HCT116 (cell line): ENCODE results near the gene ZSCAN9. TPM values are rescaled to one million over a fixed set of nuclear protein-coding genes. Genes with fewer than 3 reads are reported as not detected.

Source experiments
- ATAC-seq: fragments of 200-7000 bp; cut with Tn5 transposase; 2 replicates; pipeline ENCODE4 v1.9.1; 2020; ENCODE audit warnings: mild to moderate bottlenecking, moderate library complexity
- BruUV-seq: library from RNA; stranded (reverse); fragments of 400-500 nt; replicated peaks from 2 replicates; lab custom pipeline; 2021; lab: Mats Ljungman, UMichigan
- CTCF ChIA-PET: fragments of 300-600 bp; sonication (Branson Sonifier 250); formaldehyde crosslinking; loops from one replicate; lab custom pipeline; 2021; ENCODE audit warnings: antibody characterized with exemption; lab: Charles Lee
- POLR2A ChIA-PET: fragments of 300-600, 350-600 bp; sonication (Branson Sonifier 250); formaldehyde crosslinking; loops from one replicate; lab custom pipeline; 2021; ENCODE audit warnings: antibody characterized with exemption; lab: Charles Lee
- RAD21 ChIA-PET, 2 experiments: fragments of 300-600 bp; sonication (Branson Sonifier 250); formaldehyde crosslinking; loops; one replicate each; lab custom pipeline; 2023; ENCODE audit warnings: low total read pairs in 2 of 2; ENCODE audit not compliant: uncharacterized antibody in 2 of 2, unreplicated experiment in 2 of 2, low non-redundant PET in 1 of 2; lab: Charles Lee
- DNase-seq: peaks from one replicate; pipeline ENCODE4 v3.0.0-alpha.2; 2010; ENCODE audit warnings: low read depth, low spot score
- H2AFZ ChIP-seq: fragments of 200-600 bp; shearing (Covaris generic), sonication (generic); 2 replicates; pipeline ENCODE4 v1.6.1; 2017; ENCODE audit warnings: low read depth, mixed run types, mixed read lengths, antibody characterized with exemption, low read length; ENCODE audit not compliant: poor library complexity, severe bottlenecking
- H3K27ac ChIP-seq: 2 replicates; pipeline ENCODE4 v1.5.1; 2012; ENCODE audit warnings: low read depth, low read length
- H3K27me3 ChIP-seq: fragments of 200-600 bp; sonication (generic); 2 replicates; pipeline ENCODE4 v1.6.1; 2016; ENCODE audit warnings: mixed run types, low read length, mixed read lengths; ENCODE audit not compliant: insufficient read depth
- H3K36me3 ChIP-seq, 2 experiments: fragments of 200-500 bp in 1 of 2; fragments of 200-600 bp in 1 of 2; sonication (Bioruptor generic) in 1 of 2; sonication (generic) in 1 of 2; 2 replicates each; pipeline versions ENCODE4 v1.5.1 to v1.6.1; 2014 to 2016; ENCODE audit warnings: low read length in 2 of 2, inconsistent platforms in 1 of 2, mixed read lengths in 1 of 2, mixed run types in 1 of 2; ENCODE audit not compliant: insufficient read depth in 2 of 2, control insufficient read depth in 1 of 2
- H3K4me1 ChIP-seq, 2 experiments: fragments of 200-600 bp in 1 of 2; sonication (generic) in 1 of 2; 2 replicates each; pipeline versions ENCODE4 v1.5.1 to v1.6.1; 2012 to 2017; ENCODE audit warnings: low read length in 2 of 2, inconsistent platforms in 1 of 2, mild to moderate bottlenecking in 1 of 2, mixed read lengths in 1 of 2, mixed run types in 1 of 2, moderate library complexity in 1 of 2; ENCODE audit not compliant: insufficient read depth in 2 of 2, control insufficient read depth in 1 of 2
- H3K4me2 ChIP-seq: fragments of 200-600 bp; sonication (generic); 2 replicates; pipeline ENCODE4 v1.6.1; 2017; ENCODE audit warnings: mixed run types, low read length, mixed read lengths
- H3K4me3 ChIP-seq, 2 experiments: fragments of 200-600 bp in 1 of 2; sonication (generic) in 1 of 2; replicated peaks in 1 of 2; 2 replicates each; pipeline ENCODE4 v1.5.1; 2011 to 2016; ENCODE audit warnings: low read length in 2 of 2, control low read depth in 1 of 2, low read depth in 1 of 2, mild to moderate bottlenecking in 1 of 2, mixed read lengths in 1 of 2, mixed run types in 1 of 2
- H3K79me2 ChIP-seq: fragments of 200-600 bp; sonication (generic); 2 replicates; pipeline ENCODE4 v1.6.1; 2017; ENCODE audit warnings: mild to moderate bottlenecking, mixed run types, low read length, moderate library complexity, mixed read lengths; ENCODE audit not compliant: insufficient read depth
- H3K9ac ChIP-seq: fragments of 200-600 bp; sonication (generic); 2 replicates; pipeline ENCODE4 v1.6.1; 2016; ENCODE audit warnings: low read length, mixed read lengths
- H3K9me2 ChIP-seq: fragments of 200-600 bp; sonication (generic), shearing (Covaris generic); 2 replicates; pipeline ENCODE4 v1.6.1; 2017; ENCODE audit warnings: mixed run types, mild to moderate bottlenecking, moderate library complexity; ENCODE audit not compliant: insufficient read depth
- H3K9me3 ChIP-seq, 2 experiments: fragments of 200-500 bp in 1 of 2; fragments of 200-600 bp in 1 of 2; sonication (Bioruptor generic) in 1 of 2; sonication (generic) in 1 of 2; 2 replicates each; pipeline ENCODE4 v1.6.1; 2014 to 2017; ENCODE audit warnings: low read length in 2 of 2, mixed read lengths in 2 of 2, inconsistent platforms in 1 of 2, low read depth in 1 of 2, mild to moderate bottlenecking in 1 of 2, mixed run types in 1 of 2, moderate library complexity in 1 of 2; ENCODE audit not compliant: control insufficient read depth in 1 of 2, insufficient read depth in 1 of 2
- H4K20me1 ChIP-seq: fragments of 200-600 bp; sonication (generic), shearing (Covaris generic); 2 replicates; pipeline ENCODE4 v1.6.1; 2017; ENCODE audit warnings: mixed run types, mild to moderate bottlenecking, moderate library complexity; ENCODE audit not compliant: insufficient read depth
- CBX3 ChIP-seq: IDR thresholded peaks from 2 replicates; pipeline ENCODE4 v1.6.1; 2012; ENCODE audit warnings: low read depth
- EGR1 ChIP-seq: IDR thresholded peaks from 2 replicates; pipeline ENCODE4 v1.6.1; 2012; ENCODE audit warnings: low read depth
- ELF1 ChIP-seq: IDR thresholded peaks from 2 replicates; pipeline ENCODE4 v1.6.1; 2012; ENCODE audit warnings: low read depth, borderline replicate concordance
- JUND ChIP-seq: IDR thresholded peaks from 2 replicates; pipeline ENCODE4 v1.6.1; 2012
- MAX ChIP-seq: IDR thresholded peaks from 2 replicates; pipeline ENCODE4 v1.6.1; 2012
- POLR2A ChIP-seq: IDR thresholded peaks from 2 replicates; pipeline ENCODE4 v1.7.0; 2011; ENCODE audit warnings: borderline replicate concordance; ENCODE audit not compliant: insufficient read depth, insufficient read length; ENCODE audit errors: extremely low read depth
- POLR2AphosphoS5 ChIP-seq: IDR thresholded peaks from 2 replicates; pipeline ENCODE4 v1.6.1; 2011; ENCODE audit warnings: mild to moderate bottlenecking, low read depth, low read length, moderate library complexity
- RAD21 ChIP-seq: IDR thresholded peaks from 2 replicates; pipeline ENCODE4 v1.6.1; 2012; ENCODE audit warnings: low read depth, mild to moderate bottlenecking
- REST ChIP-seq: IDR thresholded peaks from 2 replicates; pipeline ENCODE4 v1.6.1; 2012; ENCODE audit warnings: low read depth
- SIN3A ChIP-seq: IDR thresholded peaks from 2 replicates; pipeline ENCODE4 v1.6.1; 2012; ENCODE audit warnings: low read depth
- SP1 ChIP-seq: IDR thresholded peaks from 2 replicates; pipeline ENCODE4 v1.6.1; 2012; ENCODE audit warnings: low read depth
- SRF ChIP-seq: IDR thresholded peaks from 2 replicates; pipeline ENCODE4 v1.6.1; 2012; ENCODE audit warnings: low read depth
- YY1 ChIP-seq: IDR thresholded peaks from 2 replicates; pipeline ENCODE4 v1.6.1; 2011; ENCODE audit warnings: low read length, low read depth, moderate library complexity, mild to moderate bottlenecking; ENCODE audit not compliant: insufficient replicate concordance; ENCODE audit errors: extremely low read depth
- ZBTB33 ChIP-seq: IDR thresholded peaks from 2 replicates; pipeline ENCODE4 v1.6.1; 2011; ENCODE audit warnings: mild to moderate bottlenecking, low read length, moderate library complexity; ENCODE audit not compliant: insufficient replicate concordance; ENCODE audit errors: extremely low read depth
- ZFX ChIP-seq: fragments of 450-650 bp; IDR thresholded peaks from 2 replicates; pipeline ENCODE4 v1.6.1; 2017
- intact Hi-C: fragments of 100-400 bp; cut with micrococcal nuclease; formaldehyde crosslinking; loops from 2 replicates; pipeline ENCODE4 v1.10.0; 2022
- total RNA-seq: library from RNA; stranded (reverse); gene quantifications from one replicate; pipeline ENCODE4 v1.2.1, GENCODE V29; 2021; ENCODE audit not compliant: unreplicated experiment

ZSCAN9 gene
- total RNA-seq, 1 experiment from 2014 or later = 10.8 TPM

GRCh38 chr6:28252009-28252975 lies 27.2 kb downstream of the ZSCAN9 start, which contains the start of gene ZKSCAN4:
Gene ZKSCAN4, minus strand, starts transcription at chr6:28252269. Its CDS starts 289 bp downstream, at chr6:28251980.
- ChIA-PET POLR2A (interaction anchor here (0.8 to 2.5 kb wide), 5 partner anchors 12 to 131 kb away, joined by 3 to 13 read pairs (median 11); partner anchors contain the start of genes ZKSCAN8 and ZSCAN26), RAD21 (interaction anchor here (0.9 to 1.3 kb wide), 5 partner anchors 14 to 131 kb away, joined by 3 to 5 read pairs (median 4); partner anchors contain the start of gene ZSCAN26 (in 2 of the 2)), CTCF (interaction anchor here (1.6 kb wide), 1 partner anchor 104 kb away, joined by 9 read pairs; no protein-coding TSS in a partner anchor)
- no peaks in the 10 kb centered on the region for H3K9me3 ChIP-seq
- H3K27me3 ChIP-seq = no peaks in the 10 kb centered on the region
- no peaks in the 10 kb centered on the region for H4K20me1 ChIP-seq
- H3K79me2 ChIP-seq = peaks cover 12% of the 10 kb centered on the region
- DNase-seq (peak; percentile 90), ATAC-seq (peak; percentile 95)
- intact Hi-C loops = loop anchor here (1.0 kb wide), 3 partner anchors 15 to 116 kb away; partner anchors contain the start of gene ZSCAN26
- peaks cover 7 to 15% of the 10 kb centered on the region in 2 experiments; a peak in 3 of 4 replicates for H3K4me1 ChIP-seq
- H3K4me3 ChIP-seq = peak within 1 kb of the TSS; percentile 97 to 98
- no peaks in the 10 kb centered on the region for H3K9me2 ChIP-seq
- H3K27ac ChIP-seq = peak within 1 kb of the TSS; percentile 44
- H2AFZ ChIP-seq = peak within 1 kb of the TSS; percentile 85
- TF ChIP-seq ZBTB33 (peak; percentile 47), SRF (peak; percentile 58; the same call in 1 of the 2 replicates), YY1 (peak; percentile 70), RAD21 (peak; percentile 17; the same call in 1 of the 2 replicates), SIN3A (peak; percentile 49), ELF1 (peak; percentile 62), POLR2A (peak; percentile 17), EGR1 (no peak), REST (no peak), POLR2AphosphoS5 (peak; percentile 73), SP1 (peak; percentile 78), JUND (no peak), MAX (peak; percentile 46; the same call in 1 of the 2 replicates), ZFX (no peak), CBX3 (peak; percentile 76)
- peak within 1 kb of the TSS; percentile 81 for H3K9ac ChIP-seq
- TSS peak; percentile 56 for BruUV-seq
- 0 out of 4 replicates have a peak, but pooled peaks cover 0 to 4% of the 10 kb centered on the region in 2 experiments for H3K36me3 ChIP-seq
- peak within 1 kb of the TSS; percentile 86 for H3K4me2 ChIP-seq
